Endothelial cell of hepatic sinusoid (primary cell): Measurements from ENCODE around the gene TFF3.

ENCODE experiments used
- in situ Hi-C: cut with HindIII; loops from 2 replicates; pipeline ENCODE4 v1.10.0; 2017; ENCODE audit warnings: low sequenced_read_pairs

Gene TFF3

GRCh38 chr21:42321845-42322244 lies 6.6 kb upstream of the TFF3 start:
- in situ Hi-C loops, result no loop called here

GRCh38 chr21:42321231-42321630 lies 6.0 kb upstream of the TFF3 start:
- in situ Hi-C loops, result no loop called here

- in situ Hi-C loops, result no loop called here
Observed at GRCh38 chr21:42320791-42321190, 5.6 kb upstream of the TFF3 start.

GRCh38 chr21:42319851-42320572 lies 4.8 kb upstream of the TFF3 start:
- in situ Hi-C loops, result no loop called here

- in situ Hi-C loops, result no loop called here
Observed at GRCh38 chr21:42319376-42319775, 4.2 kb upstream of the TFF3 start.

GRCh38 chr21:42317826-42318746 lies 2.9 kb upstream of the TFF3 start:
- in situ Hi-C loops, result no loop called here

- in situ Hi-C loops, result no loop called here
Observed at GRCh38 chr21:42317341-42317741, 2.1 kb upstream of the TFF3 start.

GRCh38 chr21:42316891-42317290 lies 1.7 kb upstream of the TFF3 start:
- in situ Hi-C loops, result no loop called here

GRCh38 chr21:42314616-42315295 lies 453 bp downstream of the TFF3 start:
- in situ Hi-C loops, result no loop called here

GRCh38 chr21:42313501-42313969 lies 1.7 kb downstream of the TFF3 start:
- in situ Hi-C loops, result no loop called here

- in situ Hi-C loops, result no loop called here
Observed at GRCh38 chr21:42312626-42313104, 2.5 kb downstream of the TFF3 start.

- in situ Hi-C loops, result no loop called here
Observed at GRCh38 chr21:42311816-42312625, 3.2 kb downstream of the TFF3 start.

- in situ Hi-C loops, result no loop called here
Observed at GRCh38 chr21:42311160-42311559, 4.0 kb downstream of the TFF3 start.

- in situ Hi-C loops, result no loop called here
Observed at GRCh38 chr21:42310411-42311001, 4.7 kb downstream of the TFF3 start.

- in situ Hi-C loops, result no loop called here
Observed at GRCh38 chr21:42309753-42310213, 5.4 kb downstream of the TFF3 start.

GRCh38 chr21:42308914-42309752 lies 6.1 kb downstream of the TFF3 start:
- in situ Hi-C loops, result no loop called here

- in situ Hi-C loops, result no loop called here
Observed at GRCh38 chr21:42308161-42308913, 6.9 kb downstream of the TFF3 start.

- in situ Hi-C loops, result no loop called here
Observed at GRCh38 chr21:42307106-42307505, 8.1 kb downstream of the TFF3 start.
